IPS-18a (cell line): ENCODE data around the gene CAMK2A.

ENCODE experiments used
- H3K27ac ChIP-seq: one replicate; pipeline ENCODE4 v1.5.1; 2013; ENCODE audit warnings: low read length
- H3K27me3 ChIP-seq: one replicate; pipeline ENCODE4 v1.6.1; 2013; ENCODE audit warnings: mild to moderate bottlenecking, low read length; ENCODE audit not compliant: control insufficient read depth, insufficient read depth
- H3K36me3 ChIP-seq: one replicate; pipeline ENCODE4 v1.6.1; 2013; ENCODE audit warnings: low read depth, low read length; ENCODE audit not compliant: control insufficient read depth
- H3K4me1 ChIP-seq: one replicate; pipeline ENCODE4 v1.6.1; 2013; ENCODE audit warnings: low read depth, low read length; ENCODE audit not compliant: control insufficient read depth
- H3K4me3 ChIP-seq: one replicate; pipeline ENCODE4 v1.5.1; 2013; ENCODE audit warnings: low read length
- H3K9ac ChIP-seq: one replicate; pipeline ENCODE4 v1.6.1; 2013; ENCODE audit warnings: mild to moderate bottlenecking, low read length, moderate library complexity
- H3K9me3 ChIP-seq: one replicate; pipeline ENCODE4 v1.6.1; 2013; ENCODE audit warnings: low read depth, low read length; ENCODE audit not compliant: control insufficient read depth

Gene CAMK2A

GRCh38 chr5:150195736-150196485, 93.7 kb downstream of the CAMK2A start:
- no peak overlapping the region for H3K4me3 ChIP-seq
- H3K36me3 ChIP-seq = no peaks in the 10 kb centered on the region

GRCh38 chr5:150192462-150192861, 97.1 kb downstream of the CAMK2A start:
- Histone ChIP-seq H3K36me3 (no peaks in the 10 kb centered on the region), H3K9me3 (no peaks in the 10 kb centered on the region), H3K4me3 (no peak overlapping the region), H3K27ac (no peak overlapping the region), H3K4me1 (no peaks in the 10 kb centered on the region), H3K27me3 (peaks cover 52% of the 10 kb centered on the region), H3K9ac (no peak overlapping the region)

More at GRCh38 chr5:150195736-150196485, 93.7 kb downstream of the CAMK2A start:
- Histone ChIP-seq H3K27ac (no peak overlapping the region), H3K9ac (no peak overlapping the region), H3K9me3 (no peaks in the 10 kb centered on the region), H3K4me1 (no peaks in the 10 kb centered on the region), H3K27me3 (peaks cover 17% of the 10 kb centered on the region)

GRCh38 chr5:150190987-150191386, 98.6 kb downstream of the CAMK2A start:
- peaks cover 1% of the 10 kb centered on the region for H3K4me1 ChIP-seq
- no peak overlapping the region for H3K4me3 ChIP-seq
- peaks cover 66% of the 10 kb centered on the region for H3K27me3 ChIP-seq
- no peaks in the 10 kb centered on the region for H3K36me3 ChIP-seq
- H3K9ac ChIP-seq = no peak overlapping the region
- no peak overlapping the region for H3K27ac ChIP-seq
- no peaks in the 10 kb centered on the region for H3K9me3 ChIP-seq

- Histone ChIP-seq H3K27ac (no peak overlapping the region), H3K4me1 (peaks cover 6% of the 10 kb centered on the region), H3K9ac (no peak overlapping the region), H3K9me3 (no peaks in the 10 kb centered on the region), H3K36me3 (no peaks in the 10 kb centered on the region), H3K27me3 (peaks cover 70% of the 10 kb centered on the region), H3K4me3 (peak overlapping the region; percentile 55)
Measured at GRCh38 chr5:150190503-150190979, 99.0 kb downstream of the CAMK2A start.

- Histone ChIP-seq H3K36me3 (no peaks in the 10 kb centered on the region), H3K27me3 (peaks cover 76% of the 10 kb centered on the region), H3K9me3 (no peaks in the 10 kb centered on the region), H3K9ac (no peak within 1 kb of the TSS), H3K4me3 (peak within 1 kb of the TSS; percentile 55), H3K27ac (no peak within 1 kb of the TSS), H3K4me1 (peaks cover 12% of the 10 kb centered on the region)
Measured at GRCh38 chr5:150189728-150190502, 99.7 kb downstream of the CAMK2A start, which contains the start of gene SLC6A7. SLC6A7 (plus strand) TSS chr5:150190062; CDS start chr5:150190328, 266 bp downstream.

GRCh38 chr5:150189326-150189725, 100.2 kb downstream of the CAMK2A start:
- Histone ChIP-seq H3K4me1 (peaks cover 12% of the 10 kb centered on the region), H3K36me3 (no peaks in the 10 kb centered on the region), H3K27ac (no peak overlapping the region), H3K27me3 (peaks cover 82% of the 10 kb centered on the region), H3K9me3 (no peaks in the 10 kb centered on the region), H3K4me3 (peak overlapping the region; percentile 55), H3K9ac (no peak overlapping the region)

- Histone ChIP-seq H3K9me3 (no peaks in the 10 kb centered on the region), H3K4me3 (no peak overlapping the region), H3K27me3 (peaks cover 89% of the 10 kb centered on the region), H3K9ac (no peak overlapping the region), H3K4me1 (peaks cover 12% of the 10 kb centered on the region), H3K27ac (no peak overlapping the region), H3K36me3 (no peaks in the 10 kb centered on the region)
Measured at GRCh38 chr5:150188146-150188842, 101.3 kb downstream of the CAMK2A start.

GRCh38 chr5:150186897-150187296, 102.7 kb downstream of the CAMK2A start:
- Histone ChIP-seq H3K36me3 (no peaks in the 10 kb centered on the region), H3K4me1 (peaks cover 12% of the 10 kb centered on the region), H3K9me3 (no peaks in the 10 kb centered on the region), H3K9ac (no peak overlapping the region), H3K27ac (no peak overlapping the region), H3K4me3 (no peak overlapping the region), H3K27me3 (peaks cover 81% of the 10 kb centered on the region)

GRCh38 chr5:150186137-150186536, 103.4 kb downstream of the CAMK2A start:
- Histone ChIP-seq H3K4me1 (peaks cover 12% of the 10 kb centered on the region), H3K27me3 (peaks cover 74% of the 10 kb centered on the region), H3K9ac (no peak overlapping the region), H3K4me3 (no peak overlapping the region), H3K36me3 (no peaks in the 10 kb centered on the region), H3K27ac (no peak overlapping the region), H3K9me3 (no peaks in the 10 kb centered on the region)

GRCh38 chr5:150184990-150185912, 104.3 kb downstream of the CAMK2A start:
- Histone ChIP-seq H3K27ac (no peak overlapping the region), H3K9me3 (no peaks in the 10 kb centered on the region), H3K4me3 (no peak overlapping the region), H3K9ac (no peak overlapping the region), H3K4me1 (peaks cover 12% of the 10 kb centered on the region), H3K36me3 (no peaks in the 10 kb centered on the region), H3K27me3 (peaks cover 65% of the 10 kb centered on the region)
